Measurements from ENCODE around the gene DCST1. TPM values are rescaled to one million over a fixed set of nuclear protein-coding genes. Genes with fewer than 3 reads are reported as not detected.

The DCST1 gene
- total and polyA plus RNA-seq, 2 of the 8 experiments (the other 6 are each of a cell fraction or from before 2014, with no cell fraction given): not detected

DNA sequence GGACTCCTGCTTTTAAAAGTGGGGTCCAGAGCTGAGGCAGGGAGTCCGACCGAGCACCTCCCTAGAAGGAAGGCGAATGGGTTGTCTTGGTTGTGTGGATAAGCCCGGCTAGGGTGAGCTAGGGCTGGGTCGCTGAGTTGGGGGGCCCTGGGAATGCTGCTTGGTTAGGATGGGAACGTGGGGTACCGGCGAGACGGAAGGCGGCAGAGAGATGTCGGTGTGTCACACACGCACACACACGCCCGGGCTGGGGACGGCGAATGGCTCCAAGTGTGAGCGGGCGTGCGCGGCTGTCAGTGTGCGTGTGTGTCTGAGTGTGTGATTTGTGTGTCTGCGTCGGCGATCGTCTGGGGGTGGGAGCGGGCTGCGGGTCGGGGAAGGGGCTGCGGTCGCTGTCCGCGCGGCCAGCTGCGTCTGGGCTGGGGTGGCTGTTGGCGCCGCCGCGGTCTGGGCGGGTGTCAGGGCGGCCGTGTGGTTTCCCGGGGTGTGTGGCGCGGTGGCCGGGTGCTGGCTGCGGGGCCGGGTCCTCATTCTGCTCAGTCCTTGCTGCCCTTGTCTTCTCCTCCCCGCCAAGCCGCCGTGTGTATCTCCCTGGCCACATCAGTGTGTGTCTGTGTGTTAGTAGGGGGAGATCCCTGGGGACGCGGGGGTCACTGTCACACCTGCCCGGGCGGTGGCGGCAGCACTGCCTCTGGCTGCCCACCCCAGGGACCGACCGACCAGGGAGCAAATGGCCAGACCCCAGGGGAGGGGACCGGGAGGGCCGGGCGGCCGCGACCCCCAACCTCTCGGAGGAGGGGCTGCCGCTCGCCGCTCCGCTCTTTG is 46.1 kb downstream of the DCST1 start:
- FAIRE-seq (no peak), DNase-seq (ENCODE audit: low read depth in 1 of 2, low spot score in 2 of 2) (peak in 1 of 2 experiments; percentile 68)
- Histone ChIP-seq H4K5ac (ENCODE audit: insufficient read length, low read depth, low read length) (no peak overlapping the region), H3K79me2 (ENCODE audit: control insufficient read depth in 1 of 2, insufficient read depth in 2 of 2, low read length in 2 of 2) (no peaks in the 10 kb centered on the region), H2AFZ (ENCODE audit: low read length) (no peak overlapping the region), H3K56ac (replicated peaks; ENCODE audit: insufficient read length, low read depth, low read length) (peak overlapping the region; percentile 37), H3K23me2 (ENCODE audit: low read depth, low read length) (peaks cover 16% of the 10 kb centered on the region; the same call in 1 of the 2 replicates), H3K23ac (ENCODE audit: insufficient read length) (no peak overlapping the region), H2BK120ac (replicated peaks; ENCODE audit: low read depth, low read length) (no peak overlapping the region), H3K27me3 (replicated peaks in 1 of 4; ENCODE audit: control insufficient read depth in 3 of 4, extremely low read depth in 1 of 4, insufficient read depth in 3 of 4, low read length in 3 of 4) (peaks cover 49 to 67% (median 64%) of the 10 kb centered on the region in 4 experiments), H2AK5ac (ENCODE audit: low read depth, low read length) (0 out of 2 replicates have a peak overlapping the region, but pooled peaks have one; percentile 48), H2BK20ac (ENCODE audit: low read length) (no peak overlapping the region), H3K4me3 (ENCODE audit: extremely low read depth in 1 of 4, insufficient read depth in 2 of 4, low read depth in 3 of 4, low read length in 4 of 4) (peak overlapping the region; percentile 57 to 77 (median 64)), H2BK12ac (ENCODE audit: low read depth, low read length) (peak overlapping the region; percentile 39; the same call in 1 of the 2 replicates), H3K79me1 (ENCODE audit: low read depth, low read length) (no peaks in the 10 kb centered on the region), H4K8ac (ENCODE audit: extremely low read depth, insufficient read depth, low read length) (peak overlapping the region; percentile 61), H3K14ac (ENCODE audit: insufficient read length) (no peak overlapping the region), H3K4me1 (replicated peaks in 1 of 4; ENCODE audit: control insufficient read depth in 3 of 4, insufficient read depth in 4 of 4, low read length in 3 of 4) (peaks cover 0 to 40% (median 19%) of the 10 kb centered on the region in 4 experiments; a peak in 6 of 7 replicates), H3K9me3 (ENCODE audit: insufficient read depth in 2 of 2, low read depth in 1 of 2, low read length in 1 of 2) (no peaks in the 10 kb centered on the region), H2BK5ac (ENCODE audit: low read depth, low read length) (no peak overlapping the region; the same call in 1 of the 2 replicates), H2BK15ac (ENCODE audit: low read length) (peak overlapping the region; percentile 46; the same call in 1 of the 2 replicates), H3K4ac (replicated peaks; ENCODE audit: insufficient read length, low read depth, low read length) (no peak overlapping the region), H4K20me1 (replicated peaks in 1 of 2; ENCODE audit: control insufficient read depth in 1 of 2, insufficient read depth in 2 of 2, low read length in 2 of 2) (peaks cover 0 to 16% of the 10 kb centered on the region in 2 experiments), H3K9ac (replicated peaks in 1 of 4; ENCODE audit: extremely low read depth in 1 of 4, low read depth in 3 of 4, low read length in 3 of 4) (no peak overlapping the region), H3K27ac (ENCODE audit: low read depth, low read length) (no peak overlapping the region), H4K91ac (replicated peaks; ENCODE audit: insufficient read length, low read length) (peak overlapping the region; percentile 3), H3K18ac (ENCODE audit: extremely low read depth, low read length) (peak overlapping the region; percentile 71), H3K36me3 (ENCODE audit: control insufficient read depth in 2 of 4, insufficient read depth in 4 of 4, low read length in 3 of 4) (no peaks in the 10 kb centered on the region), H3K4me2 (ENCODE audit: insufficient read depth in 1 of 2, low read depth in 2 of 2, low read length in 2 of 2) (peak overlapping the region; percentile 93 to 95)
- CTCF ChIA-PET (ENCODE audit: partially characterized antibody): interaction anchor here (0.6 to 33.9 kb wide), 7 partner anchors 9 to 196 kb away, joined by 3 to 907 read pairs (median 6); partner anchors contain the start of genes ADAM15 and EFNA4
- 4% methylated on average over 39 of the region's 67 CpGs; no CpG with 5 or more reads in 1 of the 2 experiments for WGBS, 2 experiments (ENCODE audit: extremely low coverage in 1 of 2, insufficient coverage in 1 of 2, insufficient read length in 1 of 2, insufficient replicate concordance in 2 of 2, low coverage in 1 of 2, low lambda C conversion rate in 2 of 2, missing lambda C conversion rate in 1 of 2)
- POLR2A ChIA-PET (ENCODE audit: partially characterized antibody): interaction anchor here (0.7 to 2.6 kb wide), 13 partner anchors 9 to 114 kb away, joined by 3 to 21 read pairs (median 4); partner anchors contain the start of genes ADAM15, EFNA4, SHC1 and SLC50A1
- TF ChIP-seq CREB1 (IDR thresholded peaks at IDR 0.05) (no peak), HDAC2 (IDR thresholded peaks at IDR 0.05; ENCODE audit: borderline replicate concordance in 1 of 2, low read depth in 2 of 2, low read length in 2 of 2) (0 out of 4 replicates have a peak, but pooled peaks of 1 of the 2 experiments have one; percentile 16), POLR2AphosphoS5 (IDR thresholded peaks at IDR 0.05; ENCODE audit: low read depth, low read length) (no peak), JUN (IDR thresholded peaks at IDR 0.05; ENCODE audit: low read depth, low read length) (no peak), KDM4A (IDR thresholded peaks at IDR 0.05; ENCODE audit: low read depth, low read length, severe bottlenecking) (no peak), PHF8 (conservative IDR thresholded peaks at IDR 0.05; ENCODE audit: low read depth, low read length) (0 out of 2 replicates have a peak, but pooled peaks have one; percentile 6), KDM1A (IDR thresholded peaks at IDR 0.05; ENCODE audit: borderline replicate concordance, low read length) (no peak), KDM5A (IDR thresholded peaks at IDR 0.05; ENCODE audit: low read length) (no peak), BRCA1 (IDR thresholded peaks at IDR 0.05; ENCODE audit: low read depth, low read length) (no peak)
- TF ChIP-seq, protein P1, sequence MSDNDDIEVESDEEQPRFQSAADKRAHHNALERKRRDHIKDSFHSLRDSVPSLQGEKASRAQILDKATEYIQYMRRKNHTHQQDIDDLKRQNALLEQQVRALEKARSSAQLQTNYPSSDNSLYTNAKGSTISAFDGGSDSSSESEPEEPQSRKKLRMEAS (IDR thresholded peaks at IDR 0.05): 0 out of 2 replicates have a peak, but pooled peaks have one; percentile 4
